Fibroblast of lung (primary cell): Measurements from ENCODE around the gene DYDC1. TPM values are rescaled to one million over a fixed set of nuclear protein-coding genes. Genes with fewer than 3 reads are reported as not detected.
"Not testable (repeated sequence)": the region's sequence is repeated elsewhere in the genome, so short reads cannot be mapped to it uniquely, and the experiment has no call there.

ENCODE experiments used
- DNase-seq, 2 donors: peaks; one replicate each; pipeline versions ENCODE4 v3.0.0 to v3.0.0-alpha.2; 2010; ENCODE audit warnings: low read depth in 2 of 2
- H2AFZ ChIP-seq: 2 replicates; pipeline ENCODE4 v1.5.1; 2012; ENCODE audit warnings: low read length, control low read depth, inconsistent platforms
- H3K27ac ChIP-seq: 2 replicates; pipeline ENCODE4 v1.5.1; 2011; ENCODE audit warnings: low read length, control low read depth; ENCODE audit not compliant: insufficient read depth
- H3K27me3 ChIP-seq: 2 replicates; pipeline ENCODE4 v1.5.1; 2011; ENCODE audit warnings: mild to moderate bottlenecking, low read length; ENCODE audit not compliant: control insufficient read depth, insufficient read depth
- H3K36me3 ChIP-seq: 2 replicates; pipeline ENCODE4 v1.5.1; 2011; ENCODE audit warnings: low read length; ENCODE audit not compliant: control insufficient read depth, insufficient read depth
- H3K4me1 ChIP-seq: 2 replicates; pipeline ENCODE4 v1.5.1; 2011; ENCODE audit warnings: low read length; ENCODE audit not compliant: control insufficient read depth, insufficient read depth; ENCODE audit errors: extremely low read depth
- H3K4me2 ChIP-seq: 2 replicates; pipeline ENCODE4 v1.5.1; 2011; ENCODE audit warnings: low read length, control low read depth; ENCODE audit not compliant: insufficient read depth; ENCODE audit errors: extremely low read depth
- H3K4me3 ChIP-seq, 4 experiments: fragments of 200-600 bp in 1 of 4; sonication (generic) in 1 of 4; replicated peaks in 1 of 4; 2 replicates each; pipeline ENCODE4 v1.5.1; 2011 to 2016; ENCODE audit warnings: low read length in 4 of 4, low read depth in 3 of 4, mild to moderate bottlenecking in 3 of 4, control low read depth in 2 of 4, inconsistent platforms in 1 of 4, mixed read lengths in 1 of 4; ENCODE audit not compliant: insufficient read depth in 1 of 4; ENCODE audit errors: control extremely low read depth in 1 of 4
- H3K79me2 ChIP-seq: 2 replicates; pipeline ENCODE4 v1.5.1; 2012; ENCODE audit warnings: mild to moderate bottlenecking, low read length, inconsistent platforms; ENCODE audit not compliant: control insufficient read depth, insufficient read depth
- H3K9ac ChIP-seq: 2 replicates; pipeline ENCODE4 v1.5.1; 2011; ENCODE audit warnings: mild to moderate bottlenecking, low read length, control low read depth; ENCODE audit not compliant: insufficient read depth
- H3K9me3 ChIP-seq: 2 replicates; pipeline ENCODE4 v1.5.1; 2012; ENCODE audit warnings: low read depth, low read length; ENCODE audit not compliant: control insufficient read depth, insufficient read depth
- H4K20me1 ChIP-seq: 2 replicates; pipeline ENCODE4 v1.5.1; 2011; ENCODE audit warnings: low read length; ENCODE audit not compliant: control insufficient read depth, insufficient read depth; ENCODE audit errors: extremely low read depth
- EZH2 ChIP-seq: IDR thresholded peaks from 2 replicates; pipeline ENCODE4 v1.5.1; 2012; ENCODE audit warnings: low read length, control low read depth, mild to moderate bottlenecking; ENCODE audit errors: missing control alignments
- polyA plus RNA-seq, 2 donors: library from polyadenylated mRNA; depleted of rRNA in 1 of 2; stranded (reverse) in 1 of 2; unstranded in 1 of 2; fragments of >200 nt; gene quantifications; 2 replicates each; pipeline ENCODE4 v1.2.1, GENCODE V29; 2011 to 2012; ENCODE audit warnings: missing spikeins in 1 of 2
- total RNA-seq: library from RNA; depleted of rRNA; stranded (reverse); fragments of >200 nt; gene quantifications from 2 replicates; pipeline ENCODE4 v1.2.1, GENCODE V29; 2014
- TF ChIP-seq, protein P1 (sequence below), 2 donors: IDR thresholded peaks in 1 of 2; conservative IDR thresholded peaks in 1 of 2; 1 replicate in 1 of 2; 2 replicates in 1 of 2; pipeline ENCODE4 v1.5.1; 2011 to 2012; ENCODE audit warnings: low read length in 2 of 2, control low read depth in 1 of 2, inconsistent platforms in 1 of 2, low read depth in 1 of 2, mild to moderate bottlenecking in 1 of 2

DYDC1 gene
- total and polyA plus RNA-seq, 2 donors (not counting 1 experiment from before 2014, with no cell fraction given): not detected

DNA sequence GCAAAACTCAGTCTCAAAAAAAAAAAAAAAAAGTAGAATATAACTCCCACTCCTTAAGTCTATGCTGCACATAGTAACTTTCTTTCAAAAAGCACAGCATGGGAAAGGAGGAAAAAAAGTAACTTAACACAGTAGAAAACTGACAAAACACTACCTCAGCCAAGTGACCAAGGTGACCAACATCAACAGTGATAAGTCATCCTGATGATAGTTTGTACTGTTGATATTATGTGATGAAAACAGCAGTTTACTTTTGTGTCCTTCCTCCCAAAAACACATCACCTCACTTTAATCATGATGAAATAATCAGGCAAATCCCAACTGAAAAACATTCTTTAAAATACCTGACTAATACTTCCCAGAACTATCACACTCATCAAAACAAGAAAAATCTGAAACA, 37.8 kb downstream of the DYDC1 start:
- no peaks in the 10 kb centered on the region for H3K4me1 ChIP-seq
- TF ChIP-seq, protein P1, sequence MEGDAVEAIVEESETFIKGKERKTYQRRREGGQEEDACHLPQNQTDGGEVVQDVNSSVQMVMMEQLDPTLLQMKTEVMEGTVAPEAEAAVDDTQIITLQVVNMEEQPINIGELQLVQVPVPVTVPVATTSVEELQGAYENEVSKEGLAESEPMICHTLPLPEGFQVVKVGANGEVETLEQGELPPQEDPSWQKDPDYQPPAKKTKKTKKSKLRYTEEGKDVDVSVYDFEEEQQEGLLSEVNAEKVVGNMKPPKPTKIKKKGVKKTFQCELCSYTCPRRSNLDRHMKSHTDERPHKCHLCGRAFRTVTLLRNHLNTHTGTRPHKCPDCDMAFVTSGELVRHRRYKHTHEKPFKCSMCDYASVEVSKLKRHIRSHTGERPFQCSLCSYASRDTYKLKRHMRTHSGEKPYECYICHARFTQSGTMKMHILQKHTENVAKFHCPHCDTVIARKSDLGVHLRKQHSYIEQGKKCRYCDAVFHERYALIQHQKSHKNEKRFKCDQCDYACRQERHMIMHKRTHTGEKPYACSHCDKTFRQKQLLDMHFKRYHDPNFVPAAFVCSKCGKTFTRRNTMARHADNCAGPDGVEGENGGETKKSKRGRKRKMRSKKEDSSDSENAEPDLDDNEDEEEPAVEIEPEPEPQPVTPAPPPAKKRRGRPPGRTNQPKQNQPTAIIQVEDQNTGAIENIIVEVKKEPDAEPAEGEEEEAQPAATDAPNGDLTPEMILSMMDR (conservative IDR thresholded peaks at IDR 0.05 in 1 of 2, IDR thresholded peaks at IDR 0.05 in 1 of 2; ENCODE audit: low read depth in 1 of 2, low read length in 2 of 2): no peak
- TF ChIP-seq EZH2: no peak
- H3K36me3 ChIP-seq: no peaks in the 10 kb centered on the region
- H3K27me3 ChIP-seq: no peaks in the 10 kb centered on the region
- no peak overlapping the region for H2AFZ ChIP-seq
- no peaks in the 10 kb centered on the region for H3K79me2 ChIP-seq
- H3K4me3 ChIP-seq: no peak overlapping the region
- no peak overlapping the region for H3K9ac ChIP-seq
- no peaks in the 10 kb centered on the region for H4K20me1 ChIP-seq
- H3K9me3 ChIP-seq: no peaks in the 10 kb centered on the region
- no peak overlapping the region for H3K4me2 ChIP-seq
- no peak for DNase-seq
- H3K27ac ChIP-seq: no peak overlapping the region

DNA sequence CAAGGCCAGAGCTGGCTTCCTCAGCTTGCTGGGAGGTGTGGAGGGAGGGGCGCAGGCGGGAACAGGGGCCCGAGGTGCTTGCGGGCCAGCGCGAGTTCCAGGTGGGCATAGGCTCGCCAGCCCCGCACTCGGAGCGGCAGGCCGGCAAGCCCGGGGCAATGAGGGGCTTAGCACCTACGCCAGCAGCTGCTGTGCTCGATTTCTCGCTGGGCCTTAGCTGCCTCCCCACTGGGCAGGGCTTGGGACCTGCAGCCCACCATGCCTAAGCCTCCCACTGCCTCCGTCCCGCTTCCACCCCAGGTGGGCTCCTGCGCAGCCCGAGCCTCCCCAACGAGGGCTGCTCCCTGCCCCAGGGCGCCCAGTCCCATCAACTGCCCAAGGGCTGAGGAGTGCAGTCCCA, 41.2 kb downstream of the DYDC1 start:
- H2AFZ ChIP-seq: no peak overlapping the region
- H3K9me3 ChIP-seq: no peaks in the 10 kb centered on the region
- no peak overlapping the region for H3K9ac ChIP-seq
- H3K79me2 ChIP-seq: no peaks in the 10 kb centered on the region
- H3K27ac ChIP-seq: no peak overlapping the region
- no peaks in the 10 kb centered on the region for H3K4me1 ChIP-seq
- H4K20me1 ChIP-seq: no peaks in the 10 kb centered on the region
- no peak for TF ChIP-seq EZH2
- TF ChIP-seq, protein P1 (conservative IDR thresholded peaks at IDR 0.05 in 1 of 2, IDR thresholded peaks at IDR 0.05 in 1 of 2; ENCODE audit: low read depth in 1 of 2, low read length in 2 of 2): no peak
- no peaks in the 10 kb centered on the region for H3K36me3 ChIP-seq
- no peak overlapping the region for H3K4me3 ChIP-seq
- no peak overlapping the region for H3K4me2 ChIP-seq
- no peak for DNase-seq
- H3K27me3 ChIP-seq: no peaks in the 10 kb centered on the region

DNA sequence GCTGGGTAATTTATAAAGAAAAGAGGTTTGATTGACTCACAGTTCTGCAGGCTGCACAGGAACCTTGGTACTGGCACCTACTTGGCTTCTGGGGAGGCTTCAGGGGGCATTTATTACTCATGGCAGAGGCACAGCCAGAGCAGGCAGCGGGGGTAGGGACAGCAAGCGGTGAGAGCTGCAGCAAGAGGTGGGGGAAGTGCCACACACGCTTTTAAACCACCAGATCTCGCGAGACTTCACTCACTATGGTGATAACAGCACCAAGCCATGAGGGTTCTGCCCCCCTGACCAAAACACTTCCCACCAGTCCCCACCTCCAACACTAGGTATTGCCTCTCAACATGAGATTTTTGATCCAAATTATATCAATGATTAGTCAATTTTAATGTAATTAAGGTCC, 43.0 kb downstream of the DYDC1 start:
- Histone ChIP-seq H3K4me3 (no peak overlapping the region), H3K4me1 (no peaks in the 10 kb centered on the region), H3K27me3 (no peaks in the 10 kb centered on the region), H3K36me3 (no peaks in the 10 kb centered on the region), H3K4me2 (no peak overlapping the region), H2AFZ (no peak overlapping the region), H3K9me3 (no peaks in the 10 kb centered on the region), H3K27ac (no peak overlapping the region), H3K9ac (no peak overlapping the region), H4K20me1 (no peaks in the 10 kb centered on the region), H3K79me2 (no peaks in the 10 kb centered on the region)
- no peak for TF ChIP-seq EZH2
- TF ChIP-seq, protein P1 (conservative IDR thresholded peaks at IDR 0.05 in 1 of 2, IDR thresholded peaks at IDR 0.05 in 1 of 2; ENCODE audit: low read depth in 1 of 2, low read length in 2 of 2): no peak
- DNase-seq: no peak

DNA sequence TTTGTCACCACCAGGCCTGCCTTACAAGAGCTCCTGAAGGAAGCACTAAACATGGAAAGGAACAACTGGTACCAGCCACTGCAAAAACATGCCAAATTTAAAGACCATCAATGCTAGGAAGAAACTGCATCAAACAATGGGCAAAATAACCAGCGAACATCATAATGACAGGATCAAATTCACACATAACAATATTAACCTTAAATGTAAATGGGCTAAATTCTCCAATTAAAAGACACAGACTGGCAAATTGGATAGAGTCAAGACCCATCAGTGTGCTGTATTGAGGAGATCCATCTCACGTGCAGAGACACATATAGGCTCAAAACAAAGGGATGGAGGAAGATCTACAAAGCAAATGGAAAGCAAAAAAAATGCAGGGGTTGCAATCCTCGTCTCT, 50.6 kb downstream of the DYDC1 start:
- not testable (repeated sequence) for H4K20me1 ChIP-seq, H2AFZ ChIP-seq, H3K4me3 ChIP-seq, H3K27ac ChIP-seq, H3K4me1 ChIP-seq, DNase-seq, H3K36me3 ChIP-seq, H3K4me2 ChIP-seq, H3K9me3 ChIP-seq, H3K27me3 ChIP-seq, H3K9ac ChIP-seq, H3K79me2 ChIP-seq
